ES-I3 (cell line): Measurements from ENCODE around the gene INPP5F.
"Not testable (repeated sequence)": the region's sequence is repeated elsewhere in the genome, so short reads cannot be mapped to it uniquely, and the experiment has no call there.

Experiments used
- H3K36me3 ChIP-seq: 2 replicates; pipeline ENCODE4 v1.6.1; 2013; ENCODE audit warnings: mild to moderate bottlenecking, low read length, control low read depth, moderate library complexity; ENCODE audit not compliant: insufficient read depth
- H3K4me1 ChIP-seq: 2 replicates; pipeline ENCODE4 v1.6.1; 2013; ENCODE audit warnings: mild to moderate bottlenecking, control low read depth, low read length; ENCODE audit not compliant: insufficient read depth
- H3K9ac ChIP-seq: 2 replicates; pipeline ENCODE4 v1.6.1; 2013; ENCODE audit warnings: low read depth, mild to moderate bottlenecking, low read length, moderate library complexity
- H3K9me3 ChIP-seq: 2 replicates; pipeline ENCODE4 v1.6.1; 2013; ENCODE audit warnings: mild to moderate bottlenecking, low read length, moderate library complexity; ENCODE audit not compliant: control insufficient read depth, insufficient read depth

The INPP5F gene

DNA sequence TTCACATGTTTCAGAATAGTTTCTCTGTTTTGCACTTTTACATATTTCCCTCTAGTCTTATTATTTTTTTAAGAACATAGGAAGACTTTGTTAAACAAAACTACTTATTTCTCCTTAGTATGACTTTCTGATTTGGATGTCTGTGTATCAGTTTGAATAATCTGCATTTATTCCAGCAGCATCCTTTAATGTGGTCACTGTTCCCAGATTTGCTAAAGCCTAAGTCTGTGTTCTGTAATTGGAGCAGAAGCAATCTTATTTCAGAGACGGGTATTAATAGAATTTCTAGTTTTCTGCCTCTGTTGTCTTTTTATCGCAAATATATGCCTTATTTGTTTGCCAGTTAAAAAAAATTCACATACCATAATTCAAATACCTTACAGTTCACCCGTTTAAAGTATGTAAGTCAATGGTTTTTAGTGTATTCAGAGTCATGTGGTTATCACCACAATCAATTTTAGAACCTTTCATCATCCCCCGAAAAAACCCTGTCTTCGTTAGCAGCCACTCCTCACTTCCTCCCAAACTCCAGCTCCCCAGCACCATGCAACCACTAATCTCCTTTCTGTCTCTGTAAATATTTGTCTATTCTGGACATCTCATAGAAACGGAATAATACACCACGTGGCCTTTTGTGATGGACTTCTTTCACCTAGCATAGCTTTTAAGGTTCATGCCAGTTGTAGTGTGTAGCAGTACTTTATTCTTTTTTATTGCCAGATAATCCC lies 58.7 kb downstream of the INPP5F start:
- peaks cover 24% of the 10 kb centered on the region for H3K4me1 ChIP-seq
- H3K9me3 ChIP-seq: no peaks in the 10 kb centered on the region
- no peak overlapping the region for H3K9ac ChIP-seq

DNA sequence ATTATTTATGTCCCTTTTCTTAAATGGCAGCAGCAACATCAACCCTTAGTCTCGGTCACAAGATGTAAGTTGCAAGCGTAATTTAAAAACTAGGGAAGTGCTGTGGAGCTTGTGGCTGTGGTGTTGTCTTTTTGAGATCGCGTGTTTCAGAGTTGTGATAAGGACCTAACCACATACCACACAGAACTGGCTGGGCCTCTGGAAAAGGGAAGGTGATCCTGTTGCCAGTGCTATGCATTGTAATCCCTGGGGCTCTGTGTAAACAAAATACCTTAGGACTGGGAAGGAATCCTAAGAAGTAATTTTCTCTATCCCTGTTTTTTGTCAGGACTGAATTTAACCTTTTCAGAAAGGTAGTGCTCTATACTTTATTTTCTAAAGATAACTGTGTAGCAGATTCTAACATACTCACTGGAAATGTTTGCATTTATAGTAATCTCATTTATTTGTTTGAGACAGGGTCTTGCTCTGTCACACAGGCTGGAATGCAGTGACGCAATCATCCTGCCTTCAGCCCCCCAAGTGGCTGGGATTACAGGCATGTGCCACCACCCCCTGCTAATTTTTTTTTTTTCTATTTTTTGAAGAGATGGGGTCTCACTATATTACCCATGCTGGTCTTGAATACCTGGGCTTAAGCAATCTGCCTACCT lies 60.4 kb downstream of the INPP5F start:
- Histone ChIP-seq H3K36me3 (no peaks in the 10 kb centered on the region), H3K9ac (0 out of 2 replicates have a peak overlapping the region, but pooled peaks have one; percentile 1), H3K9me3 (no peaks in the 10 kb centered on the region), H3K4me1 (peaks cover 24% of the 10 kb centered on the region)

More for the DNA sequence above, 58.7 kb downstream of the INPP5F start:
- H3K36me3 ChIP-seq: no peaks in the 10 kb centered on the region

DNA sequence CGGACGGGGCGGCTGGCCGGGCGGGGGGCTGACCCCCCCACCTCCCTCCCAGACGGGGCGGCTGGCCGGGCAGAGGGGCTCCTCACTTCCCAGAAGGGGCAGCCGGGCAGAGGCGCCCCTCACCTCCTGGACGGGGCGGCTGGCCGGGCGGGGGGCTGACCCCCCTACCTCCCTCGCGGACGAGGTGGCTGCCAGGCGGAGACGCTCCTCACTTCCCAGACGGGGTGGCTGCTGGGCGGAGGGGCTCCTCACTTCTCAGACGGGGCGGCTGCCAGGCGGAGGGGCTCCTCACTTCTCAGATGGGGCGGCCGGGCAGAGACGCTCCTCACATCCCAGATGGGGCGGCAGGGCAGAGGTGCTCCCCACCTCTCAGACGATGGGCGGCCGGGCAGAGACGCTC lies 69.3 kb downstream of the INPP5F start:
- H3K4me1 ChIP-seq, H3K36me3 ChIP-seq, H3K9ac ChIP-seq, H3K9me3 ChIP-seq: not testable (repeated sequence)

DNA sequence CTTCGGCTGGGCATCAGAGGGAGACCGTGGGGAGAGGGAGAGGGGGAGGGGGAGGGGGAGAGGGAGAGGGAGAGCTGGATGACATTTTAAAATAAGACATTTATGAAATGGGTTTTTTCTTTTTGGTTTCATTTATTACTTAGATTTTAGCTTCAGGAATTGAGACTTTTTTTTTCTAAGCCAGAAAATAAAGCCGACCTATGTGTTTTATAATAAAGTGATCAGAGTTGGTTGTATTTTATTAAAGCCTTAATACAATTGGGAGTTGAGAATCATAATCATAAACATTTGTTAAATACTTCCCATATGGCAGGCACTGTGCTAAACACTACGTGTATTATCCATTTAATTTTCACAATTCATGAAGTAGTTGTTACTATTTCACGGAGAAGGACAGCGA lies 70.2 kb downstream of the INPP5F start:
- no peaks in the 10 kb centered on the region for H3K4me1 ChIP-seq
- H3K9ac ChIP-seq: no peak overlapping the region
- H3K36me3 ChIP-seq: no peaks in the 10 kb centered on the region
- no peaks in the 10 kb centered on the region for H3K9me3 ChIP-seq

DNA sequence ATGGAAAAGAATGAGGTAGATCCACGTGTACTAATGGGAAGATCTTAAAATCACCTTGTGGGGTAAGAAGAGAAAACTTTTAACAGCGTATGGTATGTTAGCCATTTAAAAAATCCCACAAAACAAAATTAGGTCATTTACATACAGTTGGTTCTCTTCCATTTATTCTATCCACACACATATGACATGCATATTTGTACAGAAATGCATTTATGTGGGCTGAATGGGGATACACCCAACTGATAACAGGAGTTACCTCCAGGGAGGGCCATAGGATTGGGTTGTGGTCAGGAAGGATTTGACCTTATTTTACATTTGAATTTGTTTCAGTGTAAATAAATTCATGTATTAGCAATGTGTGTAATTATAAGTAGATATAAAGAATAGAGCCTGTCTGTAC lies 75.3 kb downstream of the INPP5F start:
- Histone ChIP-seq H3K36me3 (no peaks in the 10 kb centered on the region; the same call in none of the 2 replicates), H3K4me1 (no peaks in the 10 kb centered on the region), H3K9ac (no peak overlapping the region), H3K9me3 (no peaks in the 10 kb centered on the region)

DNA sequence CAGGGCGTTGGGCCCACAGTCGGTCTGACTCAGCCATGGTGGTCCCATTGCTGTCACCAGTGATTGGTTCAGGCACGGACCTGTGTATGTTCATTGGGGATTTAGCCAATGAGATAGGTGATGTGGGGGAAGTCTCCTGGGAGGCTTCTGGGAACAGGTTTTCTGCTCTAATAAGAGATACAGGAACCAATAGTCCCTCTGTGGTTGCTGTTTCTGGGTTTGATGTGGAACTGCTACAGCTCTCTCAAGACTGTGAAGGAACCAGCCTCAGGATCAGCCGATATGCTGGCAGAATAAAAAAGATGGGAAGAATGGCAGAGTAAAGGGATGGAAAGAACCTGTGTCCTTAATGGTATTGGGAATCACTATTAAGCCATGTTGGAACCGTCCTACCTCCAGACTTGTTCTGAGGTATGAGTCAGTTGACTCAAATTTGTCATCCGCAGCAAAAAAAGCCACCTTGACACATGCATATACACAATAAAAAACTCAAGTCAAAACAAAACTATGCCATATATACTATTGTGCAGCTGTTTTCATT lies 76.2 kb downstream of the INPP5F start:
- Histone ChIP-seq H3K4me1 (no peaks in the 10 kb centered on the region), H3K9me3 (no peaks in the 10 kb centered on the region), H3K36me3 (no peaks in the 10 kb centered on the region; the same call in none of the 2 replicates)

DNA sequence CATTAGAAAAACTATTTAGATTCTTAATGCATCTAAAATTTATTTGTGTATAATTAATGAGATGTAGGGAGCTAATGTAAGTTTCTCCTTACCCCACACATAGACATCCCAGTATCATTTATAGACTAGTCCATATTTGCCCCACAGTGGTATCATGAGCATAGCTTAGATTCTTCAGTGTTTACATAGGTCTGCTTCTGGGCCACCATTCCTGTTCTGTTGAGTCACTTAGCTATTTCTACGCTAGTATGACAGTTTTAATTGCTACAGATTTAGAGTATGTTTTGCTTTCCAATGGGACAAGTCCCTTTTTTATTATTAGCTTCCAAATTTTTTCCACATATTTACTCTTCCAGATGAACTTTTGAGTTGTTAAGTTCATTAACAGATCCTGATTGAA lies 77.4 kb downstream of the INPP5F start:
- H3K9me3 ChIP-seq: no peaks in the 10 kb centered on the region
- no peak overlapping the region for H3K9ac ChIP-seq
- H3K4me1 ChIP-seq: no peaks in the 10 kb centered on the region
- no peaks in the 10 kb centered on the region; the same call in none of the 2 replicates for H3K36me3 ChIP-seq

More for the DNA sequence above, 76.2 kb downstream of the INPP5F start:
- no peak overlapping the region for H3K9ac ChIP-seq

DNA sequence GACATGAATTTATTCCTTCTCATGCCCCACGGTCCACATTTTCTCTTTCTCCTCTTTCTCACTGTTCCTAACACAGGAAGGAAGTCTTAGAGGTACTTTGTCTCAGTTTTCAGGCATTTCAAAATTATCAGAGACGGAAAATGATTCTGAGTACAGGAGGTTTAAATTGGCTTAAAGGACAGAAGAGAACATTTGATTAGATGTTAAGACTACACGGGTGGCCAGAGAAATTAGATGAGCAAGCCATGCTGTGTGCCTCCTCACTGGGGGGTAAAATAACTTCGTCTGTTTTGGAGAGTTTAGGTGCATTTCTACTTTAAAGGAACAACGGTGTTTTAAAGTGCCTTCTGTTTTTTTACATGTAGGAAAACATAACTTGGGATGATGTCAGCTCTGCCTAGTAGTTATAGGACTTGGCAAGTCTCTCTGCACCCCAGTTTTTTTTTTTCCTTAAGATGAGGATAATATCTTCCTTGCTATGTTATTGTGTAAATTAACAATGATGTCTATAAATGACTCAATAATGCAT lies 79.9 kb downstream of the INPP5F start:
- Histone ChIP-seq H3K36me3 (no peaks in the 10 kb centered on the region; the same call in none of the 2 replicates), H3K9me3 (no peaks in the 10 kb centered on the region), H3K9ac (no peak overlapping the region), H3K4me1 (no peaks in the 10 kb centered on the region)

DNA sequence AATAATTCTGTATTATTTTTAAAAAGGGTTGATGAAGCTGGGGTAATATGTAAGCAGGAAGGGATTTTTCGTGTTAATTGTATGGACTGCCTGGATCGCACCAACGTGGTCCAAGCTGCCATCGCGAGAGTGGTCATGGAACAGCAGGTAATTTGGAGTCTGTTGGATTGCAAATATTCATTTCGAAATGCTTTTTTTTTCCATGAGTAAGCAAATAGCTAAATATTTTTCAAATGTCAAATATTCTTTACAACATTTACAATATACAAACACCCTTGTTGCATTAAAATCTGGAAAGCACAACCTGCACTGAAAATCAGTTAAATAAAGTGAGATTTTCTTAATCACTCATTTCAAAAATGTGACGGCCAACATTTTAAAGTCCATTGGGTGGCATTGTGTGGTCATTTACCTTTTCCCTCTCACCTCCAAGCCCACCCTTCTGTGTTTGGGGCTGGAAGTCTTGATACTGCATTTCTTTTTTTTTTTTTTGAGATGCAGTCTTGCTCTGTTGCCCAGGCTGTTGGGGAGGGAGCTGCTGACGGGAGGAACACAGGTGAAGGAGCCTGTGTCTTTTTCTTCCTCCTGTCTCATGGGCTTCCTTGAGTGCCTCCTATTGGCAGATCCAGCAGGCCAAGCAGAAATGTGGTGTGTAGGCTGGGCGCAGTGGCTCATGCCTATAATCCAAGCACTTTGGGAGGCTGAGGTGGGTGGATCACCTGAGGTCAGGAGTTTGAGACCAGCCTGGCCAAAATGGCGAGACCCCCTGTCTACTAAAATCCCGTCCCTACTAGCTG lies 80.7 kb downstream of the INPP5F start:
- H3K9me3 ChIP-seq: no peaks in the 10 kb centered on the region
- H3K9ac ChIP-seq: no peak overlapping the region
- H3K36me3 ChIP-seq: no peaks in the 10 kb centered on the region; the same call in none of the 2 replicates
- H3K4me1 ChIP-seq: no peaks in the 10 kb centered on the region

DNA sequence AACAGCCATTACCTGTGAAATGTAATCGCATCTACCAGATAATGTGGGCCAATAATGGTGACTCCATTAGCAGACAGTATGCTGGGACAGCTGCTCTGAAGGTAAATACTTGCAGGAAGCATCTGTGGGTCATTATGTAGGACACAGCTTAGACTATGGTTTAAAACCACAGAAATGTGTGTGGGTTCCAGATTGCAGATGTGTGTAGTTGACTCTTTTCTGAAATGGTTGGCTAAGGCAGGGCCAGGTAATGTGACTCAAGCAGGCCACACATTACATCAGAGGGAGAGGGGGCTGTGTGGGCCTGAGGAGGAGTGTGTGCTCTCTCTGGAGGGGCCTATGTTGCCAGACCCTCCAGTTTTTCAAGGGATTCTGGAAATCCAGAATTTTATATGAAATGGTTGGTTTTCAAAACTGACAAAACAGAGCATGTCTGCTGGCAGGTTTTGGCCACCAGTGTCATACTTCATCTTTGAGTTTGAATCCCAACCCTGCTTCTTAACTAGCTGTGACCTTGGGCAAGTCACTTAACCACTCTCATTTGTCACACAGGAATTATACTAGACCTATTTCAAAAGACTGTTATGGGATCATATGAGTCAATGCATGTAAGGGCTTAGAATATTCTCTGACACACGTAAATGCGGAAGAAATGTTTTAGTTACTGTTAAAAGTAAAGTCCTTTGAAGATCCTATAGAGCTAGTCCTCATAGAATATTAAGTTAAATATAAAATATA lies 82.3 kb downstream of the INPP5F start:
- H3K36me3 ChIP-seq: no peaks in the 10 kb centered on the region; the same call in none of the 2 replicates
- no peaks in the 10 kb centered on the region for H3K9me3 ChIP-seq
- H3K4me1 ChIP-seq: no peaks in the 10 kb centered on the region
- H3K9ac ChIP-seq: no peak overlapping the region

DNA sequence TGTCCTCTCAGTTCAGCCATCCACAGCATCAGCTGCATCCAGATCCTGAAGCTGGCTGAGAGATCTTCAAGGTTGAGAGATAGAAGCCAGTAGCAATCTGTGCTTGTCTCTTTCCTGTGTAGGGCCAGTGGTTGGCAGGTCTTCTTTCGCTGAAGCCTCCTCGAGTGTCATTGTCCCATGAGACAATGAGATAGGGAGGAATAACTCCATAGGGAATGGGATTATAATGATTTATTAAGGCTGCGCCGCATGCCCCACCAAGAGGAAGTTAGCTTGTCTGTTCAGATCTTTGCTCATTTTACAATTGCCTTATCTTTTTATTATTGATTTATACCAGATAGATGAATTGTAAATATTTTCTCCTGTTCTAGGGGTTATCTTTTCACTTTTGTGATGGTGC lies 85.3 kb downstream of the INPP5F start:
- Histone ChIP-seq H3K4me1 (no peaks in the 10 kb centered on the region), H3K9ac (no peak overlapping the region; the same call in 1 of the 2 replicates), H3K9me3 (no peaks in the 10 kb centered on the region), H3K36me3 (0 out of 2 replicates have a peak, but pooled peaks cover 2% of the 10 kb centered on the region)

DNA sequence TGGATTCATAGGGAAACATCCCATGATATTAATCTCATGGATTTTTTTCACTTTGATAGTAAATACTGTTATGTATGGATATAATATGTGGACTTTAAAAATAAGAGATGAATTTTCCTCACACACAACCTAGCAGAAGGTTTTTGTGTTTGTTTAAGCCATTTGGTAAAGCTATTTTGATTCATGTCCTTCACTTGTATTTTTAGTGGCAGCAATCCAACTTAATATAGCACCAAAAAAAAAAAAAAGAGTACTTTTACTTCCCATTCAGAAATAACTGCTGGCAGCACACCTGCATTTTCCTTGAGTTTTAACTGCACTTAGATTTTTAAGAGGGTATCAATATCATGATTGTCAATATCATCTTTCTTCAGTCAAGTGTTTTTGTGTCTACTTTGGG lies 86.8 kb downstream of the INPP5F start:
- 0 out of 2 replicates have a peak, but pooled peaks cover 2% of the 10 kb centered on the region for H3K36me3 ChIP-seq
- no peak overlapping the region for H3K9ac ChIP-seq
- no peaks in the 10 kb centered on the region for H3K9me3 ChIP-seq
- no peaks in the 10 kb centered on the region for H3K4me1 ChIP-seq

DNA sequence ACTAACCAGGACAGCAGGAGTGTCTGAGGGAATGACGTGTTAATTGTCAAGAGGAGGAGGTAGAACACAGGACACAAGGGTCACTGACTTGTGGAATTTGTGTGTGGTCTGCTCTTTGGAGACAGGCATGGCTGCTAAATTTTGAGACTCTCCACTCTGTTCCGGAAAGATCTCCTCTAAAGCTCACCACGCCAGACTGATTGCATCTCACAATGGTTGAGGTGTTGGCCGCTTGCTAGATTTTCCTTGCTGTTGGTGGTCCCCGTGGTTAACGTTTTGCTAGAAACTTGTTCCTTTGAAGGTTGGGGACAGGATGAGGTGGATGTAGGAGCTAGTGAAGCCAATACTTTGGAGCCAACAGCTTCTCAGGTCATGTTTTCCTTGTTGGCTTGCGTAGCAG lies 89.8 kb downstream of the INPP5F start:
- Histone ChIP-seq H3K9me3 (no peaks in the 10 kb centered on the region), H3K36me3 (0 out of 2 replicates have a peak, but pooled peaks cover 2% of the 10 kb centered on the region), H3K4me1 (no peaks in the 10 kb centered on the region), H3K9ac (no peak overlapping the region)
